Endothelial cell of umbilical vein (primary cell): ENCODE data around the gene GZMM. TPM values are rescaled to one million over a fixed set of nuclear protein-coding genes. Genes with fewer than 3 reads are reported as not detected.

Experiments used
- BruUV-seq: library from RNA; stranded (reverse); fragments of 400-500 nt; replicated peaks from 2 replicates; lab custom pipeline; 2021; lab: Mats Ljungman, UMichigan
- CTCF ChIA-PET: fragments of 300-600, 350-600 bp; sonication (Branson Sonifier 250); formaldehyde crosslinking; loops from one replicate; lab custom pipeline; 2021; ENCODE audit warnings: antibody characterized with exemption, inconsistent platforms; lab: Charles Lee
- POLR2A ChIA-PET: fragments of 300-600, 350-600 bp; sonication (Branson Sonifier 250); formaldehyde crosslinking; loops from one replicate; lab custom pipeline; 2021; ENCODE audit warnings: antibody characterized with exemption, inconsistent platforms; lab: Charles Lee
- DNase-seq: peaks from one replicate; pipeline ENCODE4 v3.0.0-alpha.2; 2011; ENCODE audit warnings: low read depth, low spot score
- FAIRE-seq: peaks from 2 replicates; lab custom pipeline; 2011; peaks lifted over from hg19 to GRCh38; lab: Jason Lieb, UNC
- H2AFZ ChIP-seq: 2 replicates; pipeline ENCODE4 v1.6.0; 2012; ENCODE audit warnings: low read depth, low read length, control low read depth, inconsistent platforms
- H3K27ac ChIP-seq: 2 replicates; pipeline ENCODE4 v1.5.1; 2011; ENCODE audit warnings: low read depth, mild to moderate bottlenecking, control low read depth, low read length, moderate library complexity; ENCODE audit not compliant: insufficient read depth
- H3K27me3 ChIP-seq, 2 experiments: 2 replicates each; pipeline versions ENCODE4 v1.6.0 to v1.6.1; 2011; ENCODE audit warnings: low read length in 2 of 2, mixed read lengths in 1 of 2; ENCODE audit not compliant: control insufficient read depth in 2 of 2, insufficient read depth in 2 of 2
- H3K36me3 ChIP-seq, 2 experiments: 2 replicates in 1 of 2; 3 replicates in 1 of 2; pipeline ENCODE4 v1.5.1; 2011; ENCODE audit warnings: low read length in 2 of 2, mild to moderate bottlenecking in 1 of 2, moderate library complexity in 1 of 2; ENCODE audit not compliant: control insufficient read depth in 2 of 2, insufficient read depth in 2 of 2; ENCODE audit errors: extremely low read depth in 1 of 2
- H3K4me1 ChIP-seq: 3 replicates; pipeline ENCODE4 v1.5.1; 2011; ENCODE audit warnings: mild to moderate bottlenecking, low read length; ENCODE audit not compliant: control insufficient read depth, insufficient read depth; ENCODE audit errors: extremely low read depth
- H3K4me2 ChIP-seq: 2 replicates; pipeline ENCODE4 v1.6.1; 2011; ENCODE audit warnings: low read length, control low read depth, mixed read lengths; ENCODE audit not compliant: insufficient read depth
- H3K4me3 ChIP-seq, 3 experiments: fragments of 200-600 bp in 1 of 3; sonication (generic), shearing (Covaris generic) in 1 of 3; replicated peaks in 1 of 3; 2 replicates each; pipeline ENCODE4 v1.5.1; 2011 to 2016; ENCODE audit warnings: control low read depth in 3 of 3, low read length in 3 of 3, mild to moderate bottlenecking in 2 of 3, inconsistent platforms in 1 of 3, low read depth in 1 of 3, moderate library complexity in 1 of 3; ENCODE audit not compliant: insufficient read depth in 1 of 3
- H3K79me2 ChIP-seq: 2 replicates; pipeline ENCODE4 v1.6.0; 2012; ENCODE audit warnings: low read length, inconsistent platforms; ENCODE audit not compliant: control insufficient read depth, insufficient read depth
- H3K9ac ChIP-seq: replicated peaks from 2 replicates; pipeline ENCODE3; 2011; ENCODE audit warnings: low read length, control low read depth; ENCODE audit not compliant: insufficient read depth; ENCODE audit errors: extremely low read depth
- H3K9me1 ChIP-seq: replicated peaks from 3 replicates; pipeline ENCODE4 v1.6.0; 2011; ENCODE audit warnings: mild to moderate bottlenecking, low read length; ENCODE audit not compliant: control insufficient read depth, insufficient read depth; ENCODE audit errors: extremely low read depth
- H3K9me3 ChIP-seq: replicated peaks from 2 replicates; pipeline ENCODE4 v1.5.1; 2012; ENCODE audit warnings: low read length, inconsistent platforms; ENCODE audit not compliant: control insufficient read depth, insufficient read depth
- H4K20me1 ChIP-seq: replicated peaks from 2 replicates; pipeline ENCODE3; 2011; ENCODE audit warnings: mild to moderate bottlenecking, low read length; ENCODE audit not compliant: control insufficient read depth, insufficient read depth; ENCODE audit errors: extremely low read depth
- MYC ChIP-seq: IDR thresholded peaks from one replicate; pipeline ENCODE4 v1.6.1; 2011; ENCODE audit warnings: mild to moderate bottlenecking, low read depth, low read length
- dilution Hi-C: fragments of 300-500 bp; cut with MboI; formaldehyde crosslinking; loops from one replicate; pipeline ENCODE4 v1.15.0; 2019; ENCODE audit warnings: low sequenced_read_pairs; ENCODE audit not compliant: extremely low pct_ligation_motif_present
- intact Hi-C: fragments of 100-400 bp; cut with micrococcal nuclease; formaldehyde crosslinking; loops from one replicate; pipeline ENCODE4 v1.10.0; 2022
- polyA plus RNA-seq, 4 experiments: library from polyadenylated mRNA; depleted of rRNA in 3 of 4; stranded (reverse) in 3 of 4; unstranded in 1 of 4; fragments of >200 nt; gene quantifications; 2 replicates each; pipeline versions ENCODE4 v1.2.1 to v1.2.3, GENCODE V29; 2011 to 2012; ENCODE audit warnings: missing spikeins in 1 of 4
- total RNA-seq: library from RNA; stranded (reverse); gene quantifications from 2 replicates; pipeline ENCODE4 v1.2.3, GENCODE V29; 2021
- TF ChIP-seq, protein P1 (sequence below), 2 donors: IDR thresholded peaks; 1 replicate in 1 of 2; 2 replicates in 1 of 2; pipeline ENCODE4 v1.5.1; 2011; ENCODE audit warnings: low read length in 2 of 2, mild to moderate bottlenecking in 2 of 2, moderate library complexity in 2 of 2, control low read depth in 1 of 2, inconsistent platforms in 1 of 2, low read depth in 1 of 2; ENCODE audit not compliant: insufficient read depth in 1 of 2; ENCODE audit errors: extremely low read depth in 1 of 2

GZMM gene
- total and polyA plus RNA-seq, 2 donors (not counting 3 experiments of a cell fraction or from before 2014, with no cell fraction given): not detected

DNA sequence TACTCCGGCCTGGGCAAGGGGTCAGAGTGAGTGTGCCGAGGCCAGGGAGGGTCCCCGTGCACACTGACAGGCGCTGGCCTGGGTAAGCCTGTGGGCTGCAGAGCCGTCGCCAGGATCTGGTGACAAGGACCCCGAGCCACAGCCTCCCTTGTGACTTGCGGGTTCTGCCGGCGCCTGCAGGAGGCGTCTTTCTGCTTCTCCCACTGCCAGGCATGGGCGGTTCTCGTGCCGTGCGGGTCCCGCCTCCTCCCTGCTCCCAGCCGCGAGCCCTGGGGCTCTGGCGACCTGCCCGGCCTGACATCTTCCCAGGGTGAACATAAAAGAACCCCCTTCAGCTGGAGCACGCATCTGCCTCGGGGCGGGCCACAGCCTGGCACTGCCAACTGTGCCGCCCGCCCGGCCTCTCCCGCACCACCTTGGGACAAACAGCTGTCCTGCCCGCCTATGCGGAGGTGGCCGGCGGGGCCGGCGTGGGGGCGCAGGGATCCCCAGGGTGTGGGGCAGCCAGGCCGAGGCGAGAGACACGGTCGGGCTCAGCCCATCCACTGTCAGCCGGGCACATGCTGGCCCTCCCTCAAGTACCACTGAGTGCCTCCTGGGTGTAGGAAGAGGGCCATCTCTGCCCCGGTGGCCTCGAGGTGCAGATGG lies 44.4 kb downstream of the GZMM start:
- Histone ChIP-seq H3K4me3 (no peak overlapping the region), H3K79me2 (no peaks in the 10 kb centered on the region), H2AFZ (no peak overlapping the region), H3K4me1 (no peaks in the 10 kb centered on the region), H3K4me2 (no peak overlapping the region), H3K9me1 (no peaks in the 10 kb centered on the region), H3K36me3 (peaks cover 0 to 3% of the 10 kb centered on the region in 2 experiments), H3K9ac (no peak overlapping the region), H3K27ac (no peak overlapping the region), H3K27me3 (peaks cover 10 to 13% of the 10 kb centered on the region in 2 experiments), H4K20me1 (no peaks in the 10 kb centered on the region), H3K9me3 (no peaks in the 10 kb centered on the region)
- CTCF ChIA-PET: interaction anchor here (0.8 to 1.0 kb wide), 2 partner anchors 12 to 146 kb away, joined by 3 to 4 read pairs; no protein-coding TSS in a partner anchor
- no TSS peak for BruUV-seq
- DNase-seq (peak; percentile 59), FAIRE-seq (peak; percentile 81)
- POLR2A ChIA-PET: no interaction called here
- dilution Hi-C loops (no loop called here), intact Hi-C loops (loop anchor here (2.0 kb wide), 2 partner anchors 15 to 45 kb away; partner anchors contain the start of genes BSG and POLRMT)
- TF ChIP-seq, protein P1, sequence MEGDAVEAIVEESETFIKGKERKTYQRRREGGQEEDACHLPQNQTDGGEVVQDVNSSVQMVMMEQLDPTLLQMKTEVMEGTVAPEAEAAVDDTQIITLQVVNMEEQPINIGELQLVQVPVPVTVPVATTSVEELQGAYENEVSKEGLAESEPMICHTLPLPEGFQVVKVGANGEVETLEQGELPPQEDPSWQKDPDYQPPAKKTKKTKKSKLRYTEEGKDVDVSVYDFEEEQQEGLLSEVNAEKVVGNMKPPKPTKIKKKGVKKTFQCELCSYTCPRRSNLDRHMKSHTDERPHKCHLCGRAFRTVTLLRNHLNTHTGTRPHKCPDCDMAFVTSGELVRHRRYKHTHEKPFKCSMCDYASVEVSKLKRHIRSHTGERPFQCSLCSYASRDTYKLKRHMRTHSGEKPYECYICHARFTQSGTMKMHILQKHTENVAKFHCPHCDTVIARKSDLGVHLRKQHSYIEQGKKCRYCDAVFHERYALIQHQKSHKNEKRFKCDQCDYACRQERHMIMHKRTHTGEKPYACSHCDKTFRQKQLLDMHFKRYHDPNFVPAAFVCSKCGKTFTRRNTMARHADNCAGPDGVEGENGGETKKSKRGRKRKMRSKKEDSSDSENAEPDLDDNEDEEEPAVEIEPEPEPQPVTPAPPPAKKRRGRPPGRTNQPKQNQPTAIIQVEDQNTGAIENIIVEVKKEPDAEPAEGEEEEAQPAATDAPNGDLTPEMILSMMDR (IDR thresholded peaks at IDR 0.05; ENCODE audit: extremely low read depth in 1 of 2, insufficient read depth in 1 of 2, low read depth in 1 of 2, low read length in 2 of 2): peak; percentile 62 to 78
- TF ChIP-seq MYC: no peak
